VCaP (cell line): ENCODE results near the gene C2CD4D.

Source experiments
- H3K27ac ChIP-seq: fragments of 450-650 bp; 2 replicates; pipeline ENCODE4 v1.5.1; 2017
- TF ChIP-seq, protein P1 (sequence below): fragments of 450-650 bp; conservative IDR thresholded peaks from 2 replicates; pipeline ENCODE4 v1.5.1; 2017; ENCODE audit warnings: mild to moderate bottlenecking, moderate library complexity

C2CD4D gene

GRCh38 chr1:151815716-151816327 lies 23.8 kb downstream of the C2CD4D start:
- TF ChIP-seq, protein P1, sequence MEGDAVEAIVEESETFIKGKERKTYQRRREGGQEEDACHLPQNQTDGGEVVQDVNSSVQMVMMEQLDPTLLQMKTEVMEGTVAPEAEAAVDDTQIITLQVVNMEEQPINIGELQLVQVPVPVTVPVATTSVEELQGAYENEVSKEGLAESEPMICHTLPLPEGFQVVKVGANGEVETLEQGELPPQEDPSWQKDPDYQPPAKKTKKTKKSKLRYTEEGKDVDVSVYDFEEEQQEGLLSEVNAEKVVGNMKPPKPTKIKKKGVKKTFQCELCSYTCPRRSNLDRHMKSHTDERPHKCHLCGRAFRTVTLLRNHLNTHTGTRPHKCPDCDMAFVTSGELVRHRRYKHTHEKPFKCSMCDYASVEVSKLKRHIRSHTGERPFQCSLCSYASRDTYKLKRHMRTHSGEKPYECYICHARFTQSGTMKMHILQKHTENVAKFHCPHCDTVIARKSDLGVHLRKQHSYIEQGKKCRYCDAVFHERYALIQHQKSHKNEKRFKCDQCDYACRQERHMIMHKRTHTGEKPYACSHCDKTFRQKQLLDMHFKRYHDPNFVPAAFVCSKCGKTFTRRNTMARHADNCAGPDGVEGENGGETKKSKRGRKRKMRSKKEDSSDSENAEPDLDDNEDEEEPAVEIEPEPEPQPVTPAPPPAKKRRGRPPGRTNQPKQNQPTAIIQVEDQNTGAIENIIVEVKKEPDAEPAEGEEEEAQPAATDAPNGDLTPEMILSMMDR: no peak
- H3K27ac ChIP-seq: no peak overlapping the region

GRCh38 chr1:151814971-151815545 lies 24.6 kb downstream of the C2CD4D start:
- H3K27ac ChIP-seq: no peak overlapping the region
- TF ChIP-seq, protein P1: no peak

- no peak overlapping the region for H3K27ac ChIP-seq
- TF ChIP-seq, protein P1: no peak
Observed at GRCh38 chr1:151814426-151814825, 25.2 kb downstream of the C2CD4D start.

- TF ChIP-seq, protein P1: no peak
- no peak overlapping the region for H3K27ac ChIP-seq
Observed at GRCh38 chr1:151813271-151813977, 26.2 kb downstream of the C2CD4D start.

GRCh38 chr1:151811181-151811580 lies 28.4 kb downstream of the C2CD4D start:
- TF ChIP-seq, protein P1: no peak
- H3K27ac ChIP-seq: no peak overlapping the region

DNA sequence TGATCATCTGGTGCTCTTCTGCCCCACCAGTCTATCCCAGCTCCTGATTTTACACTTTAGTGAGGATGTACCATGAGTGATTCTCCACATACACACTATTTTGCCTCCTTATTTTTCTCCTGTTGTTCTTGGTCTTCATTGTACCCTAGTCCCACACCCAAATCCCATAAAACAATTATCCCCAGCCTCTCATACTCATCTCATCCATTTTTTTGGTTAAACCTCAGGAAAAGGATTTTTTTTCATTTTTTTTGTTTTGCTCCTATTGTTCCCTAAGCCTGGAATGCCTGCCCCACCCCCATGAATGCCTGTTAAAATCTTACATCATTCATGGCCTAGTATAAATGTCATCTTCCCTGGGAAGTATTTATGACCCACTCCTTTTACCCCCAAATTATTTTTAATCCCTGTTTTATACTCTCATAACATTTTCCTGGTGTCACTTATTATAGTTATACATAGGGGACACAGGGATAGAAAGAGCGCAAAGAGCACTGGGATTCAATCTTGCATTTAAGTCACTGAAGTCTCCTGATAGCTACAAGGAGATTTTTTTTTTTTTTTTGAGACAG lies 29.5 kb downstream of the C2CD4D start:
- H3K27ac ChIP-seq: no peak overlapping the region
- TF ChIP-seq, protein P1: no peak

GRCh38 chr1:151809290-151809984 lies 30.2 kb downstream of the C2CD4D start:
- TF ChIP-seq, protein P1: no peak

More at GRCh38 chr1:151809290-151809984, 30.2 kb downstream of the C2CD4D start:
- no peak overlapping the region for H3K27ac ChIP-seq
